GM13976 (cell line): Measurements from ENCODE around the gene DYNC2LI1.

Experiments
- DNase-seq: peaks from one replicate; pipeline ENCODE4 v3.0.0; 2012; ENCODE audit warnings: low spot score
- in situ Hi-C: fragments of 300-500 bp; cut with MboI; formaldehyde crosslinking; loops from one replicate; pipeline ENCODE4 v1.12.0; 2022; ENCODE audit warnings: low sequenced_read_pairs, mixed read lengths, inconsistent platforms; ENCODE audit not compliant: unreplicated experiment
- TF ChIP-seq, protein P1 (sequence below): IDR thresholded peaks from 2 replicates; pipeline ENCODE4 v1.5.1; 2012; ENCODE audit warnings: borderline replicate concordance, mild to moderate bottlenecking; ENCODE audit not compliant: insufficient read depth; ENCODE audit errors: extremely low read depth, missing control alignments, control extremely low read depth

Gene DYNC2LI1

DNA sequence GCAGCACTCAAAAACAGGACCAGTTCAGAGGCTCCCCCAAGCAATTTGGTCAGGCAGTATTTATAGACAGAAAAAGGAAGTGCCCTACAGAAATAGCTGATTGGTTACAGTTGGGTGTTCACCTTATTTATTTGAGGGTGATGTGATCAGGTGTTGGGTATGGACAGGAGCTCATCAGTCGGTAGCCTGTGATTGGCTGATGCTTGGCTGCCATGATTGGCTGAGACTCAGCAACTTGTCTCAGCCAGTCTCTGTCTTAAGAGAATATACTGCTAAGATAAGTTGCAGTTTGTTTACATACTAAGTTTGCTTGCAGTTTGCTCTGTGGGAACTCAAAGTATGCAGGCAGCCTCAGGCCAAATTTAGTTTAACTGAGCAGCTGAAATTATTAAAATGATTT is 74.4 kb downstream of the DYNC2LI1 start:
- TF ChIP-seq, protein P1, sequence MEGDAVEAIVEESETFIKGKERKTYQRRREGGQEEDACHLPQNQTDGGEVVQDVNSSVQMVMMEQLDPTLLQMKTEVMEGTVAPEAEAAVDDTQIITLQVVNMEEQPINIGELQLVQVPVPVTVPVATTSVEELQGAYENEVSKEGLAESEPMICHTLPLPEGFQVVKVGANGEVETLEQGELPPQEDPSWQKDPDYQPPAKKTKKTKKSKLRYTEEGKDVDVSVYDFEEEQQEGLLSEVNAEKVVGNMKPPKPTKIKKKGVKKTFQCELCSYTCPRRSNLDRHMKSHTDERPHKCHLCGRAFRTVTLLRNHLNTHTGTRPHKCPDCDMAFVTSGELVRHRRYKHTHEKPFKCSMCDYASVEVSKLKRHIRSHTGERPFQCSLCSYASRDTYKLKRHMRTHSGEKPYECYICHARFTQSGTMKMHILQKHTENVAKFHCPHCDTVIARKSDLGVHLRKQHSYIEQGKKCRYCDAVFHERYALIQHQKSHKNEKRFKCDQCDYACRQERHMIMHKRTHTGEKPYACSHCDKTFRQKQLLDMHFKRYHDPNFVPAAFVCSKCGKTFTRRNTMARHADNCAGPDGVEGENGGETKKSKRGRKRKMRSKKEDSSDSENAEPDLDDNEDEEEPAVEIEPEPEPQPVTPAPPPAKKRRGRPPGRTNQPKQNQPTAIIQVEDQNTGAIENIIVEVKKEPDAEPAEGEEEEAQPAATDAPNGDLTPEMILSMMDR, result no peak
- peak; percentile 15 for DNase-seq
- in situ Hi-C loops, result no loop called here

DNA sequence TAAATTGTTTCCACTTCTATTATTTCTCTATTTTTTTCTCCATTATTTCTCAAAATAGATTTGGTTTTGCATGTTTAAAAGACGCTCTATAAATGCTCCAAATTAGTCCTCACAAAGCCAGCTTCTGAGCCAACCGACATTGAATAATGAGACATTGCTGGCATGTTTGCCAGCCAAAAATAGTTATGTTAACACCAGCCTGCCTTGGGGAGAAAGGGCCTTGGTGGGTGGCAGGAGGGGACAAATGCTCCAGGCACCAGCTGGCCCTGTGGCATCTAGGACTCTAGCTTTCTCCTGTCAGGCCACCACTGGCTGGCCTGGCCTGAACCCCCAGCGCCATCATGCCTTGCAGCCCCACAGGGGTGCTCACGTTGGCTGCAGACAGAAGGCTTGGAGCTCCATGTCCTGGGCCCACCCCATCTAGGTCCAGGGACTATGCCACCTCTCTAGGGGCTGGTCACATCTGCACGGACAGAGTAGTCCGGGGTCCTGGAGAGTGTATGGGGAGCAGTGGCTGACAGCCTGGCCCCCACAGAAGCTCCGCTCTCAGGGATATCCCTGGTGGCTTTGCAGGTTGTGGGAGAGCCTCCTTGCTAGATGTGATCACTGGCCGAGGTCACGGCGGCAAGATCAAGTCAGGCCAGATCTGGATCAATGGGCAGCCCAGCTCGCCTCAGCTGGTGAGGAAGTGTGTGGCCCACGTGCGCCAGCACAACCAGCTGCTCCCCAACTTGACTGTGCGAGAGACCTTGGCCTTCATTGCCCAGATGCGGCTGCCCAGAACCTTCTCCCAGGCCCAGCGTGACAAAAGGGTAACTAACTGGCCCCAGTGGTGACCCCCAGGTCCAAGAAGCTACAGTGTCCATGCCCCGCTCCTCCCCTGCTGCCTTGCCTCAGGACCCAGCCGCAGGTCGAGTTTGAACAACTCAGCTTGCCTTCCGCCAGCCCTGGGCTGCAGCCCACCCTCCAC is 77.5 kb downstream of the DYNC2LI1 start:
- TF ChIP-seq, protein P1, result no peak
- in situ Hi-C loops, result no loop called here

DNA sequence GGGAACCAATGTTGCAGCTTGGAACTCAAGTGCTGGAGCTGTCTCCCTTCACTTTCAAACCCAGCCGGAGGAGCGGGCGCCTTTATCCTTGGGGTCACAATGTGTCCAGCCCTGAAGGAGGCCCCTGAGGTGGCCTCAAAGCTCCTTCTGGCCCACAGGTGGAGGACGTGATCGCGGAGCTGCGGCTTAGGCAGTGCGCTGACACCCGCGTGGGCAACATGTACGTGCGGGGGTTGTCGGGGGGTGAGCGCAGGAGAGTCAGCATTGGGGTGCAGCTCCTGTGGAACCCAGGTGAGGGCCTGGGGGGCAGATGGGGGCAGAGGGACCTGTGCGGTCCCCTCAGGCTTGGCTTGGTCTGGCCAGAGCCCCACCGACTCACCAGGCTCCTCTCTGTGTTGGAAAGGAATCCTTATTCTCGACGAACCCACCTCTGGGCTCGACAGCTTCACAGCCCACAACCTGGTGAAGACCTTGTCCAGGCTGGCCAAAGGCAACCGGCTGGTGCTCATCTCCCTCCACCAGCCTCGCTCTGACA is 78.4 kb downstream of the DYNC2LI1 start:
- TF ChIP-seq, protein P1, result no peak

More for the DNA sequence above, 77.5 kb downstream of the DYNC2LI1 start:
- peak; percentile 10 for DNase-seq

DNA sequence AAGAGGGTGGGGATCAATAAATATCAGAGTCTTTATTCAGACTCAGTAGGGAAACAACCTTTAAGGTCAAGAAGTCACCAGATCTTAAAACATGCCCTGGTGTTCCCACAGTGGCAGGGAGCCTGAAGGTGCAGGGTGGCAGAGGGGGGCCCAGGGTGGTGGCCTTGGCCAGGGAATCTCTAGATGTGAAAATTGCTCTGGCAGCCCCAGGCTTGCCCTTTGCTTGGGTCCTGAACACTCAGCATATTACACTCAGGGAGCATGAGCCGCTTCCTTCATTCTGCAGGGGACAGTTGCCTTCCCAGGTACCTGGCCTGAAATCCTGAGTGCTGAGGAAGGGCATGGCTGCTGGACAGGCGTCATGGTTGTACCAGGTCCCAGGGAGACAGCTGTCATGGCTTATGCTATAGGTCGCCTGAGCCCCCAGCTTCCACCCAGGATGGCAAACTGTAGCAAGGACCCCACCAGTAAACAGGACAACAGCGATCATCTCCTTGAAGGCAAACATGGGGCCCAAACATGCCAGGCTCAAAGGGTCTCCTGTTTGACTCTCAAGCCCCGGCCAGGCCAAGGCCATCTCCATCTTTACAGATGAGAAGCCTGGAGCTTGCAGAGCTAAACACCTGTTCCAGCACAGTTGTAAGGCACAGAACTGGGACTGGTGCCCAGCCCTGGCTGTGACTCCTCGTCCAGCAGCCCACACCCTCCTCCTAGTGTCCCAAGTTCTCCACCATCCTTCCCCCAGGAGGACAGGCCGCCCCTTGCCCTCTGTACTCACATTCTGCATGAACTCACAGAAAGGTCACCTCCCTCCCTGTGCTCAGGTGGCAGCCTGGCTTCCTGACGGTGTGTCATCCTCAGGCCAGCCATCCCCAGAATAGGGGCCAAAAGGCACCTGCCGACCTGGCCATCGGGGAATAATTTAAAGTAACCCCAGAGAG is 79.6 kb downstream of the DYNC2LI1 start:
- in situ Hi-C loops, result no loop called here

More for the DNA sequence above, 78.4 kb downstream of the DYNC2LI1 start:
- in situ Hi-C loops, result no loop called here
- peak; percentile 5 for DNase-seq

DNA sequence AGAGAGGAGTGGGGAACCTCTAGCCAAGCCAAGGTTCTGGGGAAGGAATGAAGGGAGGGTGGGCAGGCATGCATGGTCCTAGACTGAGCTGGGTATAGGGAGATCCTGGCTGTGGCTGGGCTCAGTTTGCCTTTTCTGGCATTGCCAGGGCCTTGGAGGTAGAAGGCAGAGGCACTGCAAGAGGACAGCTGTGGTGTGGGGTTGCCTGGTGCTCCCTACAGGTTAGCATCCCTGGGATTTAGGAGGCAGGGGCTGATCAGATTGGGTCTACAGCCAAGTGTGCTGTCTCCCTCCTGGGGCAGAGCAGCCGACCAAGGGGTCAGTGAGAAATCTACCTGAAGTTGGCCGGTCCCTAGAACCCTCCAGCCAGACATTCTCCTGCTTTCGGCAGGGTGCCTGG is 80.8 kb downstream of the DYNC2LI1 start:
- TF ChIP-seq, protein P1, result no peak
- in situ Hi-C loops, result no loop called here
- DNase-seq, result peak; percentile 1

More for the DNA sequence above, 79.6 kb downstream of the DYNC2LI1 start:
- DNase-seq, result peak; percentile 4
- TF ChIP-seq, protein P1, result no peak

DNA sequence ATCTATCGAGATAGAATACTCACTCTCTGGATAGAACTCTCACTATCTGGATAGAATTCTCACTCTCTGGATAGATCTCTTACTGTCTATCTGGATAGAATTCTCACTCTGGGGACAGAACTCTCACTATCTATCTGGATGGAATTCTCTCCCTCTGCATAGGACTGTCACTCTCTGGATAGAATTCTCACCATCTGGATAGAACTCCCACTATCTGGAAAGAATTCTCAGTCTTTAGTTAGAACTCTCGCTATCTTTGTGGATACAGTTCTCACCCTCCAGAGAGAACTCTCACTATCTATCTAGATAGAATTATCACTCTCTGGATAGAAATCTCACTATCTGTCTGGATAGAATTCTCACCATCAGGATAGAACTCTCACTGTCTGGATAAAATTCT is 81.5 kb downstream of the DYNC2LI1 start:
- TF ChIP-seq, protein P1, result no peak
- no peak for DNase-seq
- in situ Hi-C loops, result no loop called here
